ENCODE results near the gene MRTFB. TPM values are rescaled to one million over a fixed set of nuclear protein-coding genes. Genes with fewer than 3 reads are reported as not detected.
A peak's percentile ranks its signal among the peaks of the same experiment; 100 is the strongest.

MRTFB gene
- total RNA-seq, 4 donors from 2014 or later = 37.8 to 82.7 (median 47.9) TPM

- Histone ChIP-seq H3K9me3 (no peaks in the 10 kb centered on the region), H3K36me3 (no peaks in the 10 kb centered on the region), H3K4me1 (peaks cover 3 to 16% (median 12%) of the 10 kb centered on the region in 4 donors), H3K27me3 (no peaks in the 10 kb centered on the region), H3K4me3 (no peak overlapping the region), H3K27ac (no peak overlapping the region)
- intact Hi-C loops (cut with DNase I; ENCODE audit: low total_unique reads) (no loop called here), in situ Hi-C loops (cut with MboI; ENCODE audit: low pct_ligation_motif_present in 1 of 4, low pct_unique_long_range_greater_than_20kb in 1 of 4, low sequenced_read_pairs in 3 of 4) (no loop called here)
- TF ChIP-seq POLR2AphosphoS5 (IDR thresholded peaks at IDR 0.05) = no peak
- no peak for TF ChIP-seq POLR2A (IDR thresholded peaks at IDR 0.05)
- no peak for TF ChIP-seq EP300 (IDR thresholded peaks at IDR 0.05; ENCODE audit: low read depth)
- TF ChIP-seq, protein P1, sequence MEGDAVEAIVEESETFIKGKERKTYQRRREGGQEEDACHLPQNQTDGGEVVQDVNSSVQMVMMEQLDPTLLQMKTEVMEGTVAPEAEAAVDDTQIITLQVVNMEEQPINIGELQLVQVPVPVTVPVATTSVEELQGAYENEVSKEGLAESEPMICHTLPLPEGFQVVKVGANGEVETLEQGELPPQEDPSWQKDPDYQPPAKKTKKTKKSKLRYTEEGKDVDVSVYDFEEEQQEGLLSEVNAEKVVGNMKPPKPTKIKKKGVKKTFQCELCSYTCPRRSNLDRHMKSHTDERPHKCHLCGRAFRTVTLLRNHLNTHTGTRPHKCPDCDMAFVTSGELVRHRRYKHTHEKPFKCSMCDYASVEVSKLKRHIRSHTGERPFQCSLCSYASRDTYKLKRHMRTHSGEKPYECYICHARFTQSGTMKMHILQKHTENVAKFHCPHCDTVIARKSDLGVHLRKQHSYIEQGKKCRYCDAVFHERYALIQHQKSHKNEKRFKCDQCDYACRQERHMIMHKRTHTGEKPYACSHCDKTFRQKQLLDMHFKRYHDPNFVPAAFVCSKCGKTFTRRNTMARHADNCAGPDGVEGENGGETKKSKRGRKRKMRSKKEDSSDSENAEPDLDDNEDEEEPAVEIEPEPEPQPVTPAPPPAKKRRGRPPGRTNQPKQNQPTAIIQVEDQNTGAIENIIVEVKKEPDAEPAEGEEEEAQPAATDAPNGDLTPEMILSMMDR (IDR thresholded peaks at IDR 0.05) = no peak
- 89 to 96% methylated on average over 4 of the region's 4 CpGs for WGBS, 2 donors (ENCODE audit: low coverage in 1 of 2)
- no peak for DNase-seq
Observed at GRCh38 chr16:14199199-14199598, 128.1 kb downstream of the MRTFB start.

DNA sequence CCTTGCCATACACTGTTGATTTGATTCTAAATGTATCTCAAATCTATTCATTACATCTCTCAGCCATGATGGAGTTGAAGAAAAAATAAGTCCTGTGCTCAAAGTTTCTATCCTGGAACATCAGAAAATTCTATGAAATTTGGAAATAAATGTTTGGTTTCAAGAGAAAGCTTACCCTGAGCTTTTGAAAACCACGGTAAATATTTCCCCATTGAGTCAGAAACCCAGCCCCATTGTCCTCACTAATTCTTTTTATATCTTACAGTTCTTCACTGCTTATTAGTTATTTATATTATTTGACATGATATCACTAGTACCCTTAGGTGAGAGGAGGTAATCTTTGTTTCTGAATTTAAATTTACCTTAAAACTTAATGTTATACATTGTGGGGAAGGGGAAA lies 128.5 kb downstream of the MRTFB start:
- WGBS, 2 donors (ENCODE audit: low coverage in 1 of 2) = 86 to 100% methylated on average over 1 of the region's 1 CpG
- Histone ChIP-seq H3K36me3 (no peaks in the 10 kb centered on the region), H3K9me3 (no peaks in the 10 kb centered on the region), H3K27me3 (no peaks in the 10 kb centered on the region), H3K27ac (no peak overlapping the region), H3K4me3 (no peak overlapping the region), H3K4me1 (peaks cover 3 to 16% (median 12%) of the 10 kb centered on the region in 4 donors)
- DNase-seq = no peak
- in situ Hi-C loops (cut with MboI; ENCODE audit: low pct_ligation_motif_present in 1 of 4, low pct_unique_long_range_greater_than_20kb in 1 of 4, low sequenced_read_pairs in 3 of 4) (no loop called here), intact Hi-C loops (cut with DNase I; ENCODE audit: low total_unique reads) (loop anchor here (2.0 kb wide), 1 partner anchor 23 kb away; no protein-coding TSS in a partner anchor)
- TF ChIP-seq POLR2A (IDR thresholded peaks at IDR 0.05) (no peak), EP300 (IDR thresholded peaks at IDR 0.05; ENCODE audit: low read depth) (no peak), POLR2AphosphoS5 (IDR thresholded peaks at IDR 0.05) (no peak)
- TF ChIP-seq, protein P1 (IDR thresholded peaks at IDR 0.05) = no peak

- peak overlapping the region in 1 of 4 donors; percentile 3 for H3K4me3 ChIP-seq
- DNase-seq = no peak
- H3K27me3 ChIP-seq = no peaks in the 10 kb centered on the region
- intact Hi-C loops (cut with DNase I; ENCODE audit: low total_unique reads) = no loop called here
- in situ Hi-C loops (cut with MboI; ENCODE audit: low pct_ligation_motif_present in 1 of 4, low pct_unique_long_range_greater_than_20kb in 1 of 4, low sequenced_read_pairs in 3 of 4) = no loop called here
- 48 to 61% methylated on average over 3 of the region's 3 CpGs for WGBS, 2 donors (ENCODE audit: low coverage in 1 of 2)
- H3K4me1 ChIP-seq = peaks cover 3 to 16% (median 11%) of the 10 kb centered on the region in 4 donors
- H3K9me3 ChIP-seq = no peaks in the 10 kb centered on the region
- H3K27ac ChIP-seq = peak overlapping the region; percentile 21 to 65 (median 42)
- TF ChIP-seq POLR2A (IDR thresholded peaks at IDR 0.05) (no peak), EP300 (IDR thresholded peaks at IDR 0.05; ENCODE audit: low read depth) (no peak), POLR2AphosphoS5 (IDR thresholded peaks at IDR 0.05) (no peak)
- TF ChIP-seq, protein P1 (IDR thresholded peaks at IDR 0.05) = no peak
- no peaks in the 10 kb centered on the region for H3K36me3 ChIP-seq
Observed at GRCh38 chr16:14202095-14202494, 131.0 kb downstream of the MRTFB start.

DNA sequence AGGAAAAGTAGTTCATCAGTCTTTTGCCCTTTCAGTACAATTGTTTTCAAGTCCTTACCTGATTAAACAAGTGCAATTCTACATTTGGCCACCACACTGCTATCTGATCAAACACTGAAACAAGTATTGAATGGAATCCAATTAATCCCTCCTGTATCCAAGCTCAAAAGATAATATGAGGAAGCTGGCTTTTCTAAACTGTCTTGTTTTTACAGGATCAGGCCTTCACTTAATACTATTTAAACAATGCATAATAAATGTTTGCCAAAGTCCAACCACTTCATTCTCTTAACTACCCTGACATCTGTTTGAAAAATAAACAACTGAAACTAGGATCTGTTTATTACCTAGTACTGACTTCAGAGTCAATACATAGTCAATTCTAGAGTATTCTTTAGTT lies 131.6 kb downstream of the MRTFB start:
- no peaks in the 10 kb centered on the region for H3K36me3 ChIP-seq
- H3K4me1 ChIP-seq = peaks cover 3 to 16% (median 11%) of the 10 kb centered on the region in 4 donors
- no peaks in the 10 kb centered on the region for H3K27me3 ChIP-seq
- peak overlapping the region in 1 of 4 donors; percentile 3 for H3K4me3 ChIP-seq
- TF ChIP-seq, protein P1 (IDR thresholded peaks at IDR 0.05) = peak; percentile 35 to 48 (median 45)
- TF ChIP-seq EP300 (IDR thresholded peaks at IDR 0.05; ENCODE audit: low read depth) = no peak
- H3K9me3 ChIP-seq = no peaks in the 10 kb centered on the region
- intact Hi-C loops (cut with DNase I; ENCODE audit: low total_unique reads) = no loop called here
- DNase-seq = no peak
- peak overlapping the region; percentile 21 to 65 (median 42) for H3K27ac ChIP-seq
- in situ Hi-C loops (cut with MboI; ENCODE audit: low pct_ligation_motif_present in 1 of 4, low pct_unique_long_range_greater_than_20kb in 1 of 4, low sequenced_read_pairs in 3 of 4) = no loop called here
